HEK293 (cell line): ENCODE measurements around the gene MED13L.

Source experiments
- PRDM6 ChIP-seq: fragments of 450-650 bp; formaldehyde crosslinking; IDR thresholded peaks from 2 replicates; pipeline ENCODE4 v1.5.1; 2017; ENCODE audit warnings: missing biosample characterization, missing genetic modification characterization
- SETDB1 ChIP-seq: IDR thresholded peaks from one replicate; pipeline ENCODE4 v1.6.1; 2017; ENCODE audit warnings: mild to moderate bottlenecking, low read length, moderate library complexity, mixed read lengths; ENCODE audit not compliant: insufficient read length
- YY1 ChIP-seq: fragments of 450-650 bp; formaldehyde crosslinking; IDR thresholded peaks from 2 replicates; pipeline ENCODE4 v1.5.1; 2018; ENCODE audit warnings: missing biosample characterization, missing genetic modification characterization
- ZIC2 ChIP-seq: fragments of 450-650 bp; formaldehyde crosslinking; IDR thresholded peaks from 2 replicates; pipeline ENCODE4 v1.5.1; 2016; ENCODE audit warnings: missing biosample characterization, missing genetic modification characterization
- ZNF169 ChIP-seq: fragments of 450-650 bp; formaldehyde crosslinking; IDR thresholded peaks from 2 replicates; pipeline ENCODE4 v1.5.1; 2016; ENCODE audit warnings: missing biosample characterization, missing genetic modification characterization
- ZNF221 ChIP-seq: fragments of 450-650 bp; formaldehyde crosslinking; IDR thresholded peaks from 2 replicates; pipeline ENCODE4 v1.5.1; 2017; ENCODE audit warnings: missing biosample characterization, missing genetic modification characterization, borderline replicate concordance
- ZNF274 ChIP-seq, 2 experiments: fragments of 200-500 bp in 1 of 2; fragments of 450-650 bp in 1 of 2; sonication (Bioruptor generic) in 1 of 2; formaldehyde crosslinking in 1 of 2; IDR thresholded peaks; 2 replicates each; pipeline versions ENCODE4 v1.5.1 to v1.6.1; 2014 to 2016; ENCODE audit warnings: borderline replicate concordance in 1 of 2, inconsistent platforms in 1 of 2, low read length in 1 of 2, missing biosample characterization in 1 of 2, missing genetic modification characterization in 1 of 2
- ZNF335 ChIP-seq: fragments of 450-650 bp; formaldehyde crosslinking; conservative IDR thresholded peaks from 2 replicates; pipeline ENCODE4 v1.5.1; 2016; ENCODE audit warnings: missing biosample characterization, missing genetic modification characterization
- TF ChIP-seq, protein P1 (sequence below): fragments of 450-650 bp; formaldehyde crosslinking; IDR thresholded peaks from 2 replicates; pipeline ENCODE4 v1.5.1; 2016; ENCODE audit warnings: missing biosample characterization, missing genetic modification characterization

DNA sequence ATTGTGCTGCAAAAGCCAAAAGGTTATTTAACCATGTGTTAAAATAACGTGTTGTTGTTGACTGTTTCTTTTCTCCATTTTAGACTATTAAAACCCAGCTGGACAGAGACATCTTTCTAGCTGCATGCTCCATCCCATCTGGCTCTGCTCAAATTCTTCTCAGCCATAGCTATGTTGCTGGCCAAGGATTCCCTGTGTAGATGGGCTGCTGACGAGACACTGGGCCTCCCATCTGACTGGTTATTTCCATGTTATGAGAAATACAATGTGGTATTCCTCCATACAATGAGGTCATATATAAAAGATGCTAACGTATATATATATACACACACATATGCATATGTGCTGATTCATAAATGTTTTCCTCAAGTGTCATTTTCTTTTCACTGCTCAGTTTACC lies 30.1 kb downstream of the MED13L start:
- TF ChIP-seq YY1 (no peak), ZNF335 (tag by site-specific recombination) (no peak), ZNF274 (IDR thresholded peaks at IDR 0.05; ENCODE audit: low read length) (no peak), ZNF274 (tag by site-specific recombination; IDR thresholded peaks at IDR 0.05; ENCODE audit: borderline replicate concordance) (no peak), SETDB1 (no peak), ZNF221 (no peak), PRDM6 (tag by site-specific recombination) (no peak), ZNF169 (tag by site-specific recombination) (no peak), ZIC2 (tag by site-specific recombination) (no peak)
- TF ChIP-seq, protein P1, sequence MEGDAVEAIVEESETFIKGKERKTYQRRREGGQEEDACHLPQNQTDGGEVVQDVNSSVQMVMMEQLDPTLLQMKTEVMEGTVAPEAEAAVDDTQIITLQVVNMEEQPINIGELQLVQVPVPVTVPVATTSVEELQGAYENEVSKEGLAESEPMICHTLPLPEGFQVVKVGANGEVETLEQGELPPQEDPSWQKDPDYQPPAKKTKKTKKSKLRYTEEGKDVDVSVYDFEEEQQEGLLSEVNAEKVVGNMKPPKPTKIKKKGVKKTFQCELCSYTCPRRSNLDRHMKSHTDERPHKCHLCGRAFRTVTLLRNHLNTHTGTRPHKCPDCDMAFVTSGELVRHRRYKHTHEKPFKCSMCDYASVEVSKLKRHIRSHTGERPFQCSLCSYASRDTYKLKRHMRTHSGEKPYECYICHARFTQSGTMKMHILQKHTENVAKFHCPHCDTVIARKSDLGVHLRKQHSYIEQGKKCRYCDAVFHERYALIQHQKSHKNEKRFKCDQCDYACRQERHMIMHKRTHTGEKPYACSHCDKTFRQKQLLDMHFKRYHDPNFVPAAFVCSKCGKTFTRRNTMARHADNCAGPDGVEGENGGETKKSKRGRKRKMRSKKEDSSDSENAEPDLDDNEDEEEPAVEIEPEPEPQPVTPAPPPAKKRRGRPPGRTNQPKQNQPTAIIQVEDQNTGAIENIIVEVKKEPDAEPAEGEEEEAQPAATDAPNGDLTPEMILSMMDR, result no peak
